Uterus (tissue), 4 donors: Measurements from ENCODE around the gene NAA35. TPM values are rescaled to one million over a fixed set of nuclear protein-coding genes. Genes with fewer than 3 reads are reported as not detected.
"Not testable (repeated sequence)": the region's sequence is repeated elsewhere in the genome, so short reads cannot be mapped to it uniquely, and the experiment has no call there.

Source experiments
- DNase-seq, 2 donors: peaks; one replicate each; pipeline ENCODE4 v3.0.0-alpha.2; 2019 to 2020
- H3K27ac ChIP-seq, 2 donors: fragments of 200-600 bp; sonication (generic); 1 replicate in 1 of 2; 2 replicates in 1 of 2; pipeline ENCODE4 v1.5.1; 2016 to 2018
- H3K27me3 ChIP-seq, 2 donors: fragments of 200-600 bp; sonication (generic); one replicate each; pipeline ENCODE4 v1.5.1; 2018 to 2019; ENCODE audit warnings: control low read depth in 1 of 2
- H3K36me3 ChIP-seq, 2 donors: fragments of 200-600 bp; sonication (generic); one replicate each; pipeline ENCODE4 v1.5.1; 2019; ENCODE audit warnings: control low read depth in 1 of 2
- H3K4me1 ChIP-seq, 2 donors: fragments of 200-600 bp; sonication (generic); one replicate each; pipeline ENCODE4 v1.5.1; 2018 to 2019; ENCODE audit warnings: control low read depth in 1 of 2
- H3K4me3 ChIP-seq, 2 donors: fragments of 200-600 bp; sonication (generic); 1 replicate in 1 of 2; 2 replicates in 1 of 2; pipeline ENCODE4 v1.5.1; 2018 to 2019; ENCODE audit warnings: mild to moderate bottlenecking in 1 of 2
- H3K9me3 ChIP-seq, 2 donors: fragments of 200-600 bp; sonication (generic); one replicate each; pipeline ENCODE4 v1.5.1; 2019; ENCODE audit warnings: control low read depth in 1 of 2
- POLR2A ChIP-seq, 2 donors: fragments of 450-650 bp; IDR thresholded peaks; one replicate each; pipeline ENCODE4 v1.6.1; 2016; ENCODE audit warnings: antibody characterized with exemption in 2 of 2, mild to moderate bottlenecking in 1 of 2, moderate library complexity in 1 of 2
- intact Hi-C: fragments of 100-400 bp; cut with DNase I; formaldehyde crosslinking; loops from one replicate; pipeline ENCODE4 v1.15.1; 2023; ENCODE audit warnings: low total_unique reads
- total RNA-seq, 4 donors: library from RNA; depleted of rRNA in 3 of 4; stranded (reverse); fragments of >200 nt in 3 of 4; gene quantifications; one replicate each; pipeline versions ENCODE4 v1.1.0 to v1.2.4, GENCODE V29; 2014 to 2023
- TF ChIP-seq, protein P1 (sequence below), 4 experiments: fragments of 200-600 bp in 2 of 4; fragments of 450-650 bp in 2 of 4; sonication (generic) in 2 of 4; IDR thresholded peaks; one replicate each; pipeline ENCODE4 v1.5.1; 2016 to 2019; ENCODE audit warnings: antibody characterized with exemption in 4 of 4, mild to moderate bottlenecking in 2 of 4, moderate library complexity in 1 of 4
- donor health status: DM: yes; HTN: yes; CAD: no.

The NAA35 gene
- total RNA-seq, 4 donors from 2014 or later, result 4.4 to 48.1 (median 19.6) TPM

DNA sequence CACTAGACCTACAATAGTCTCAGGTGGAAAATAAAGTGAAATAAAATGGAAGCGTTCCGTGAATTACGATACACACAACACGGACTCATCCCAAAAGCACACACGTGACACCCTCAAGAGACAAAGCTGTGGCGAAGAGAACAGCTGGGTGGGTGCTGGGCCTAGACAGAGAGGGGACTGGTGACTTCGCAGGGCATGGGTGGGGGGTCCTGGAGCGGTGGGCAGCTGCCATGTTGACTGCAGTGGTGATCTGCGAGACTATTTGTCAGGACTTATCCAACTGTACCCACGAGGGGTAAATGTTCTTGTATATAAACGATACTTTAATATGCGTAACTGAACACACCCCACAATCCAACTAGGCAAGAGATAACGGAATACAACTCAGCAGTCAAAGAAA lies 106.4 kb downstream of the NAA35 start:
- Histone ChIP-seq H3K27me3 (no peaks in the 10 kb centered on the region), H3K9me3 (no peaks in the 10 kb centered on the region), H3K36me3 (no peaks in the 10 kb centered on the region), H3K4me1 (no peaks in the 10 kb centered on the region), H3K27ac (no peak overlapping the region), H3K4me3 (no peak overlapping the region)
- intact Hi-C loops, result no loop called here
- no peak for DNase-seq
- TF ChIP-seq, protein P1, sequence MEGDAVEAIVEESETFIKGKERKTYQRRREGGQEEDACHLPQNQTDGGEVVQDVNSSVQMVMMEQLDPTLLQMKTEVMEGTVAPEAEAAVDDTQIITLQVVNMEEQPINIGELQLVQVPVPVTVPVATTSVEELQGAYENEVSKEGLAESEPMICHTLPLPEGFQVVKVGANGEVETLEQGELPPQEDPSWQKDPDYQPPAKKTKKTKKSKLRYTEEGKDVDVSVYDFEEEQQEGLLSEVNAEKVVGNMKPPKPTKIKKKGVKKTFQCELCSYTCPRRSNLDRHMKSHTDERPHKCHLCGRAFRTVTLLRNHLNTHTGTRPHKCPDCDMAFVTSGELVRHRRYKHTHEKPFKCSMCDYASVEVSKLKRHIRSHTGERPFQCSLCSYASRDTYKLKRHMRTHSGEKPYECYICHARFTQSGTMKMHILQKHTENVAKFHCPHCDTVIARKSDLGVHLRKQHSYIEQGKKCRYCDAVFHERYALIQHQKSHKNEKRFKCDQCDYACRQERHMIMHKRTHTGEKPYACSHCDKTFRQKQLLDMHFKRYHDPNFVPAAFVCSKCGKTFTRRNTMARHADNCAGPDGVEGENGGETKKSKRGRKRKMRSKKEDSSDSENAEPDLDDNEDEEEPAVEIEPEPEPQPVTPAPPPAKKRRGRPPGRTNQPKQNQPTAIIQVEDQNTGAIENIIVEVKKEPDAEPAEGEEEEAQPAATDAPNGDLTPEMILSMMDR (IDR thresholded peaks at IDR 0.05), result no peak
- TF ChIP-seq POLR2A (IDR thresholded peaks at IDR 0.05), result no peak

DNA sequence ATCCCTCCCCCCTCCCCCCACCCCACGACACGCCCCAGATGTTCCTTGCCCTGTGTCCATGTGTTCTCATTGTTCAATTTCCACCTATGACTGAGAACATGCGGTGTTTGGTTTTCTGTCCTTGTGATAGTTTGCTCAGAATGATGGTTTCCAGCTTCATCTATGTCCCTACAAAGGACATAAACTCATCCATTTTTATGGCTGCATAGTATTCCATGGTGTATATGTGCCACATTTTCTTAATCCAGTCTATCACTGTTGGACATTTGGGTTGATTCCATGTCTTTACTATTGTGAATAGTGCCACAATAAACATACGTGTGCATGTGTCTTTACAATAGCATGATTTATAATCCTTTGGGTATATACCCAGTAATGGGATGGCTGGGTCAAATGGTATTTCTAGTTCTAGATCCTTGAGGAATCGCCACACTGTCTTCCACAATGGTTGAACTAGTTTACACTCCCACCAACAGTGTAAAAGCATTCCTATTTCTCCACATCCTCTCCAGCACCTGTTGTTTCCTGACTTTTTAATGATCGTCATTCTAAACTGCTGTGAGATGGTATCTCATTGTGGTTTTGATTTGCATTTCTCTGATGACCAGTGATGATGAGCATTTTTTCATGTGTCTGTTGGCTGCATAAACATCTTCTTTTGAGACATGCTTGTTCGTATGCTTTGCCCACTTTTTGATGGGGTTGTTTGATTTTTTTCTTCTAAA lies 107.2 kb downstream of the NAA35 start:
- intact Hi-C loops, H3K4me1 ChIP-seq, H3K27me3 ChIP-seq: not testable (repeated sequence)

DNA sequence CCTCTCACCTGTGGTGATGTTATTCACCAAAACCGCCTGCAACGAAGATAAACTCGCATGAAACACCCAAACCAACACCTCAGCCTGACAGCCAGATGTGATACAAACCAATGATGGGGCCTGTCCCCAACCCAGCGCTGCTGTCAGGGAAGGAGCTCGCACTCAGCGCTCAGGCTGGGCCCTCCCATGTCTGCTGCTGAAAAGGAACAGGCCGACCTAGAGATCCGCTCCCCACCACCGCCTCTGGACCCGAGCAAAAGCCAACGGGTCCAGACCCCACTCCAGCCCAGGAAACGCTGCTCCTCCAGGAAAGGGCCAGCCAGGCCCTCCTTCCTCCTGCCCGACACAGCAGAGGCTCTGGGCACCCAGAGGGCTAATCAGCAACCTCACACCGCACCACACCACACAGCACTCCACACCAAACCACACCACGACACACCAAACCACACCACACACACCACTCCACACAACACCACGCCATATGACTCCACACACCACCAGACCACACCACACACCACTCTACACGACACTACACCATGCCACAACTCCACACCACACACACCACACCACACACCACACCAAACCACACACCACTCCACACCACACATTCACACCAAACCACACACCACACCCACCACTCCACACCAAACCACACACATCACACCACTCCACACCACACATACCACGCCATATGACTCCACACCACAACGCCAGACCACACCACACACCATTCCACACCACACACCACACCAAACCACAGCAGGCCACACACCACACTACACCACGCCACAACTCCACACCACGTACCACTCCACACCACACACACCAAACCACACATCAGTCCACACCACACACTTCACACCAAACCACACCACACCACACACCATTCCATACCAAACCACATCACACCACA lies 111.9 kb downstream of the NAA35 start:
- no peak overlapping the region for H3K27ac ChIP-seq
- TF ChIP-seq POLR2A (IDR thresholded peaks at IDR 0.05), result no peak
- TF ChIP-seq, protein P1 (IDR thresholded peaks at IDR 0.05), result no peak
- no peaks in the 10 kb centered on the region for H3K36me3 ChIP-seq
- H3K9me3 ChIP-seq, result no peaks in the 10 kb centered on the region
- no peak for DNase-seq
- intact Hi-C loops, result no loop called here
- no peaks in the 10 kb centered on the region for H3K27me3 ChIP-seq
- no peak overlapping the region for H3K4me3 ChIP-seq
- H3K4me1 ChIP-seq, result no peaks in the 10 kb centered on the region

More for the DNA sequence above, 107.2 kb downstream of the NAA35 start:
- H3K9me3 ChIP-seq, DNase-seq, H3K4me3 ChIP-seq, H3K27ac ChIP-seq, H3K36me3 ChIP-seq: not testable (repeated sequence)

DNA sequence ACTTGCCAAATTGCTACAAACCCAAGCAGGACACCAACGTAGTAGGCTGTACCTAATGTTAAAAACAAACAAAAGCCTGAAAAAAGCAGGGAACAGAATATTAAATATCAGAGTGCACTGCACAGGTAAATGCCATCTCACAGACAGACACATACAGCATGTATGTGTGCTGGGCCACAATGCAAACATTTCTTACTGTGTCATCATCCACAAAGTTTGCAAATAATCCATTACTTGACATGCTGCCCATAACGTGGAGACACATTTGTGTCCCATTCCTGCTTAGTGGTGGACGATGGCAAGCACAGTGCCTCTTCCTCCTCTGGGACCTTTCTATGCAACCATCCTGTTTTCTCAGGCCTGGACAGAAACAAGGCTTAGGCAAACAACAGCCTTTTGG lies 113.7 kb downstream of the NAA35 start:
- intact Hi-C loops, result no loop called here

DNA sequence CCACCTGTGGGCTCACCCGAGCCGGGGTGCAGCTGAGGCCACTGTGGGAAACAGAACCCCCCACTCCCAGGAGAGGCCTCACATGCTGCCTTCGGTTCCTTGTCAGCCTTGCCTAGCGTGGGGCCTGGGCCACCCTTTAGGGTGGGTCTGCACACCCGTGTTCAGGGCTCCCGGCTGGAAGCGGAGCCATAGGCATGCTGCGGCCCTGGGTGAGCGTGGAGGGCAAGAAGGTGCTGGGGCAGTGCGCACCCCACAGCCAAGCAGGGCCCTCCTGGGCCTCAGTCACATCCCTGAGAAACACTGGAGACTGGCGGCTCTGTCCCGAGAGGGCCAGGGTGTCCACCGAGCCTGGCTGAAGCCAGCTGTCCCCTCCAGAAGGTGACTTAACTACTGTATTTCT lies 116.5 kb downstream of the NAA35 start:
- intact Hi-C loops, result no loop called here
- no peak for DNase-seq

More for the DNA sequence above, 113.7 kb downstream of the NAA35 start:
- no peaks in the 10 kb centered on the region for H3K27me3 ChIP-seq
- no peak overlapping the region for H3K4me3 ChIP-seq
- no peaks in the 10 kb centered on the region for H3K9me3 ChIP-seq
- no peaks in the 10 kb centered on the region for H3K4me1 ChIP-seq
- H3K27ac ChIP-seq, result no peak overlapping the region
- TF ChIP-seq, protein P1 (IDR thresholded peaks at IDR 0.05), result no peak
- no peak for TF ChIP-seq POLR2A (IDR thresholded peaks at IDR 0.05)
- DNase-seq, result no peak
- no peaks in the 10 kb centered on the region for H3K36me3 ChIP-seq

More for the DNA sequence above, 116.5 kb downstream of the NAA35 start:
- Histone ChIP-seq H3K27ac (no peak overlapping the region), H3K4me3 (no peak overlapping the region), H3K4me1 (no peaks in the 10 kb centered on the region), H3K9me3 (no peaks in the 10 kb centered on the region), H3K27me3 (no peaks in the 10 kb centered on the region), H3K36me3 (no peaks in the 10 kb centered on the region)
- TF ChIP-seq POLR2A (IDR thresholded peaks at IDR 0.05), result no peak
- TF ChIP-seq, protein P1 (IDR thresholded peaks at IDR 0.05), result no peak
